ENCODE results near the gene BBLN.
"Not testable (repeated sequence)": the region's sequence is repeated elsewhere in the genome, so short reads cannot be mapped to it uniquely, and the experiment has no call there.

Gene BBLN

DNA sequence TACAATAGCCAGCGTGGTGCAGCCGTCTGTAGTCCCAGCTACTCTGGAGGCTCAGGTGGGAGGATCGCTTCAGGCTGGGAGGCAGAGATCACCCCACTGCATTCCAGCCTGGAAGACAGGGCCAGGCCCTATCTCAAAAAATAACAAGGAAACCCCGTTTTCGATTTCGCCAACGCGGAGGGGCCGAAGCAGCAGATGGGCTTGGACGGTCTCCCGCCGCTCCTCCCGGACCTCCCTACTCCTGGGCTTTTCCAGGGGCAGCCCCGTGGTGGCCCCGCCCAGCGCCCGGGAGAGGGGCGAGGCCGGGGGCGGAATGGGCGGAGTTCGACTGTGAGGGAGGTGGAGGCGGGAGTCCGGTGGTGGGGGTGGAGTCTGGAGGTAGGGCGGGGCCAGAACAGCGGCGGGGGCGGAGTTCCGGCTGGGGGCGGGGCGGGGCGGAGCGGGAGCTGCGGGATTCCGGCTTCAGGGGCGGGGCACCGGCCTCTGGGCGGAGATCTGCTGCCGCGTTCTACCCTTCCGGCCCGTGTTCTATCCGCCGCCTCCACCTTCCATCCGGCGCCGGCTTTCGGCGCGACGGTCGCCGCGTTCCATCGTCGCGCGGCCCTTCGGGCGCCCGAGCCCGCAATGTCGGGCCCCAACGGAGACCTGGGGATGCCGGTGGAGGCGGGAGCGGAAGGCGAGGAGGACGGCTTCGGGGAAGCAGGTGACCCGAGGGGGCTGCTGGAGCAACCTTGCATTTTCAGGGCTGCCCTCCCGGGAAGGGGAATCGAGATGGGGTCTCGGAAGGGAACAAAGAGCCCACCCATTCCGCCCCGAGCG lies at the start of gene BBLN:
Gene BBLN (plus strand): TSS at position 482 of the 819 bp plus-strand sequence. CDS start 143 bp downstream, at position 625.
- DNase-seq = peak; percentile 99

GRCh38 chr9:128111726-128112125 lies 48.3 kb upstream of the BBLN start:
- DNase-seq = not testable (repeated sequence)

- DNase-seq = no peak
These were observed 46.3 kb upstream of the BBLN start for GRCh38 chr9:128113526-128114325.

- no peak for DNase-seq
These were observed 45.5 kb upstream of the BBLN start for GRCh38 chr9:128114326-128115186.

GRCh38 chr9:128115187-128116103 lies 44.6 kb upstream of the BBLN start:
- DNase-seq = no peak

DNA sequence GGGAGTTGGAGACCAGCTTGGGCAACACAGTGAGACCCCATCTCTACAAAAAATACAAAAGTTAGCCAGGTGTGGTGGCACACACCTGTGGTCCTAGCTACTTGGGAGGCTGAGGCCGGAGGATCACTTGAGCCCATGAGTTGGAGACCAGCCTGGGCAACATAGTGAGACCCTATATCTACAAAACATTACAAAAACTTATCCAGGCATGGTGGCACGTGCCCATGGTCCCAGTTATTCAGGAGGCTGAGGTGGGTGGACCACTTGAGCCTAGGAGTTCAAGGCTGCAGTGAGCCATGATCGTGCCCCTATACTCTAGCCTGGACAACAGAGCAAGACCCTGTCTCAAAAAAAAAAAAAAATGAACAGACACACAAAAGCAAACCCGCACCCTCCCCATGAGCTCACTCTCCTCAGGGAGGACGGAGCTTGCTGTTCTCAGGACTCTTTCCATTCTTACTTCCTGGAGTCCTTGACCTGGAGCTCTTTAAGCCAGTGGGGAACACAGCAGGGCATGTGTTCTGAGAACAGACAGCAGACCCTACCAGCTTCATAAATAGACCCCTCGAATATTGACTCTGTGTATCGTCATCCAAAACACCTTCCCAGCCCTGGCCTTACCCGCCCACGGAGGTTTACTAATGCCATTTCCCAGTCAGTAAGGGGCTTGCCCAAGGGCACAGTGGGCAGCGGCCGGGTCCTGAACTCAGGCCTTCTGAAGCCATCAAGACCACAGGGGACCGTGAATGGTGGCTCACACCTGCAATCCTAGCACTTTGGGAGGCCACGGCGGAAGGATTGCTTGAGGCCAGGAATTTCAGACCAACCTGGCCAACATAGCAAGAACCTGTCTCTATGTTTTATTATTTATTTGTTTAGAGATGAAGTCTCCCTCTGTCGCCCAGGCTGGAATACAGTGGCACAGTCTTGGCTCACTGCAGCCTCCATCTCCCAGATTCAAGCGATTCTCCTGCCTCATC lies 43.7 kb upstream of the BBLN start:
- no peak for DNase-seq

GRCh38 chr9:128117613-128118471 lies 42.2 kb upstream of the BBLN start:
- DNase-seq = peak; percentile 74

GRCh38 chr9:128118472-128118857 lies 41.6 kb upstream of the BBLN start:
- DNase-seq = no peak

- DNase-seq = no peak
These were observed 40.9 kb upstream of the BBLN start for GRCh38 chr9:128118971-128119665.

DNA sequence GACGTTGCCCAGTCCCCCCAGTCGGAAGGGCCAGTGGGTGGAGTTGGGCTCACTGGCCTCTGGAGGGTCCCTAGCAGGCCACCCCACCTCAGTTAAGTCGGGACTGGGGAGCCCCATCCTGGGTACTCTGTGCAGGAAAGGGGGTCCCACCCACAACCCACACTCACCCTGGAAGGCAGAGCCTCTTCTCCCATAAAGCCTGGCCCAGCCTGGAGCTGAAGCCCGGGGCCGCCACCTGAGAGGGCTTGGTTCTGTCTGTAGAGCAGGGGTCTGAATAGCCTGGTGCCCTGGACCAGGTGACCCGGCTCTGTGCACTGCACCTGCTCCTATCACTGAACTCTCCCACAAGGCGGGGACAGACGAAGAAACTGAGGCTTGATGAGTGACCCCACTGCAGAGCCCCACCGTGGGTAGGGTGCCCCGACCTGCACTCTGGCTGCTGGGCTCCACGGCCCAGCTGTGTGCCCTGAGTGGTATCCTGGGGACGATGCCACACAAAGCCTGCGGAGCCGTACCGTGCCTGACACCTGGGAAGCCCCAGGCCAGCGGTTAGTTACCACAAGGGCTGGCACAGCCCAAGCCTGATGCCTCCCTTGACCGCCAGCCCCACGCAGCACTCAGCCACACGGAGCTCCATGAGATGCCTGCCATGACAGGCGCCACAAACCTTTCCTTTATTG lies 39.9 kb upstream of the BBLN start:
- no peak for DNase-seq

DNA sequence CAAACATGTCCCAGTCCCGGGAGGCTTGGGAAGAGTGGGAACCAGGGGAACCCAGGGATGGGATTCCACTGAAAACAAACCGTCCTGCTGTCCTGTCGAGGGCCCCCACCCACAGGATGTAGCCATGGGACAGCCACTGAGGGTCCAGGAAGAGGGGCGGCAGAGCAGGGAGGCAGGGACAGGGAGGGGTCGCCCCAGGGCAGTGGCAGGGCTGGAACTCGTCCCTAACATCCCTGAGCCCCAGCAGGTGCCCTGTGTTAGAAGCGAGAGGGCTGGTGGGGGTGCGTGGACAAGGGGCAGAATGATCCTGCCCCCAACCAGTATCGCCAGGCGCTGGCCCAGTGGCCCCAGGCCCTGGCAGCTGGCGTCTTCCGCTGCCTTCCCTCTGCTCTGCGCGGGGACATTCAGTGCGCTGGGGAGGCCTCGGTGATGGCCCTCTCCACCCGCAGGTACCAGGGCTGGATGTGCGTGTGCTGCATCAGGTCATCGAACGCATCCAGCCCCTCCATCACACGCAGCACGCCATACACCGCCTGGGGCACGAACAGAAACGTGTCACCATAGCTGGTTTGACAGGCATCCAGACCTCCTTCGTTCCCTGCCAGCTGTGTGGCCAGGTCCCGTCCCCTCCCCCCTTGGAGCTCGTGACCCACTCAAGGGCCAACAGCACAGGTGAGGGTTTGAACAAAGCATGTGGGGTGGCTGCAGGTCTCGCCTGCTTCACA lies 39.2 kb upstream of the BBLN start:
- DNase-seq = no peak

GRCh38 chr9:128121466-128121810 lies 38.6 kb upstream of the BBLN start:
- DNase-seq = no peak

DNA sequence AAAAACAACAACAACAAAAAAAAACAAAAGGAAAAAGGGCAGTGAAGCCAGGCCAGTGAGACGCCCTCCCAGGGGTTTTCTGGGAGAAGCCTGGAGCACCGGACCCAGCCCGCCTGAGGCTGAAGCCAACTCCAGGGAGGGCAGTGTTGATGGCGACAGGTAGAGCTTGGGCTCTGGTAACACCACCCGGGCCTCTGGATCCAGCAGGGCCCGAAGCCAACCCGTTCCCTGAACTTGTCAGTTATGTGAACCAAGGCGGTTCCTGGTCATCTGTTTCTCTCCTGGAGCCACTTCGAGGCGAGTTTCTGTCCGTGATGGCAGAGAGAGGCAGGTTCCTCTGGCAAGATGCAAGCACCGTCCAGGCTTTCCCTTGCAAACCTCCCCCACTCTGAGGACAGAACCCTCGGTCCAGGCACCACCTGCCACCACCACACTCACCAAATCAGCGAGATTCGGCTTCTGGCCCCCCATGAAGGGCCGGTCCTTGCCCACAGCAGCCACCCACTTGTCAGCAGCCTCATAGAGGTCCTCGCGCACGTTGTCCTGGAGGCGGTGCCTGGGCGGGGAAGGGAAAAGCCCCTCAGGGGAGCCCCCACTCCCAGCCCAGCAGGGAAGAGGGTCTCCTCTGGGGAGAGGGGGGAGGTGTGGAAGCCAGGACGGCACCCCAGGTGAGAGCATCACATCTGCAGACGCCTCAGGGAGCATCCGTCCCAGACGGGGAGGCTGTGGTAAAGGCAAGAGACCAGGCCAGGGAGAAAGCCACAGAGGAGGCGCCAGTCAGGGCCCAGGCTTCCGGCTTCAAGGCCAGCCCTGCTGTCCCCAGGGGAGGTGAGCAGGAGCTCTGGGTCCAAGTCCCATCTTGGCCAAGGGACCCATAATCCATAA lies 37.9 kb upstream of the BBLN start:
- no peak for DNase-seq

GRCh38 chr9:128122809-128123175 lies 37.3 kb upstream of the BBLN start:
- no peak for DNase-seq

DNA sequence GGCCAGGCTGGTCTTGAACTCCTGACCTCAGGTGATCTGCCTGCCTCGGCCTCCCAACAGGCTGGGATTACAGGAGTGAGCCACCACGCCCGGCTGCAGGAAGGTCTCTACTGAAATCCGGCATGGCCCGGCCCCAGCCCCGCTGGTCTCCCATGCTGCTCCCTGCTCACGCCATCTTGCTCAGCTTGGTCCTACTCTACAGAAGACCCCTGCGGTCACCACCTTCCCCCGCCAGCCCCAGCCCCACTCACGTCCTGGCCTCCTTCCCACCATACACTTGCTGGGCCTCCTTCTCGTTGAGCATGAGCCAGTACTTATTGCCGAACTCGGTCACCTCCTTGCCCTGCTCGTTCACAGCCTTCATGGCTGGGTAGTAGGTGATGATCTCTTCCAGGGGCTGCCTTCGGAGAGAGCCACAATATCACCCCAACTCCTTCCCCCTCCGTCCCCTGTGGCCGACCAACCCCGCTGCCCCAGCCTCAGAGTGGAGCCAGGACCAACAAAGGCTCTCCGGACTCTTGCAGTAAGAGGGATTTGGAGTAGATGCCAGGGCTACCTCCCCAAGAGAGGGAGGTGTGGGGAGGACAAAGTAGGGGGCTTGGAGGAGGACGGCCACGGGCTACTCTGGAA lies 36.5 kb upstream of the BBLN start:
- DNase-seq = no peak

DNA sequence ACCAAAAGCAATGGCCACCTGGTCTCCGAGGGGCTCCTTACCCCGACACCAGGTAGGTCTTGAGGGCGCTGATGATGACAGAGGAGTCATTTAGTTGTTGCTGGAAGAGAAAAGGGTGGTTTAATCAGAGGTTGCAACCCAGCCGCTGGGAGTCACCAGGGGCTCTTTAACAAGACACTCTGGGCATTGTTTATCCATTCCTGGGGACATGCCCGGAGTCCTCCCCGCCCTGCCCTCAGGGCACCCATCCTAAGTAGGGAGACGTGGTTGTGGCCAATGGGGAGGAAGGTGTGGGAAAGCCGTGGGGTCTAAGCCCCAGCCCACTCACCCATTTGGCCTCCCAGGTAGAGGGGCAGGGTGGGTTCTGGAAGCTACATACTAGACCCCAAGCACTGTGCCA lies 35.6 kb upstream of the BBLN start:
- DNase-seq = no peak
